OCI-LY7 (cell line): ENCODE data around the gene TAS2R41. TPM values are rescaled to one million over a fixed set of nuclear protein-coding genes. Genes with fewer than 3 reads are reported as not detected.

Experiments
- BruUV-seq: library from RNA; stranded (reverse); fragments of 400-500 nt; replicated peaks from 2 replicates; lab custom pipeline; 2021; lab: Mats Ljungman, UMichigan
- CTCF ChIA-PET: fragments of 300-600 bp; sonication (Branson Sonifier 250); formaldehyde crosslinking; loops from one replicate; lab custom pipeline; 2022; ENCODE audit warnings: antibody characterized with exemption; ENCODE audit not compliant: unreplicated experiment; lab: Charles Lee
- POLR2A ChIA-PET: fragments of 300-600 bp; sonication (Branson Sonifier 250); formaldehyde crosslinking; loops from one replicate; lab custom pipeline; 2022; ENCODE audit warnings: antibody characterized with exemption; lab: Charles Lee
- DNase-seq: peaks from one replicate; pipeline ENCODE4 v3.0.0-alpha.2; 2015; ENCODE audit warnings: low spot score
- H2AFZ ChIP-seq: fragments of 200-600 bp; sonication (generic), shearing (Covaris generic); 2 replicates; pipeline ENCODE4 v1.6.1; 2014; ENCODE audit warnings: mild to moderate bottlenecking, antibody characterized with exemption, low read length, moderate library complexity
- H3K27ac ChIP-seq: fragments of 200-600 bp; sonication (generic); 2 replicates; pipeline ENCODE4 v1.5.1; 2014; ENCODE audit warnings: mixed run types, low read depth, mild to moderate bottlenecking, moderate library complexity, low read length, inconsistent platforms; ENCODE audit not compliant: poor library complexity, severe bottlenecking
- H3K36me3 ChIP-seq: fragments of 200-600 bp; sonication (generic); 2 replicates; pipeline ENCODE4 v1.6.1; 2014; ENCODE audit warnings: mild to moderate bottlenecking, antibody characterized with exemption, low read length, moderate library complexity, mixed read lengths; ENCODE audit not compliant: insufficient read depth
- H3K4me1 ChIP-seq: fragments of 200-600 bp; sonication (generic); 2 replicates; pipeline ENCODE4 v1.5.1; 2014; ENCODE audit warnings: mild to moderate bottlenecking, low read length; ENCODE audit not compliant: insufficient read depth, poor library complexity, severe bottlenecking
- H3K4me2 ChIP-seq: fragments of 200-600 bp; sonication (generic); 2 replicates; pipeline ENCODE4 v1.6.1; 2014; ENCODE audit warnings: mild to moderate bottlenecking, low read length
- H3K4me3 ChIP-seq: fragments of 200-600 bp; sonication (generic); 2 replicates; pipeline ENCODE4 v1.5.1; 2014; ENCODE audit warnings: mild to moderate bottlenecking, low read depth, low read length; ENCODE audit not compliant: poor library complexity, severe bottlenecking
- H3K79me2 ChIP-seq: fragments of 200-600 bp; sonication (generic); 2 replicates; pipeline ENCODE4 v1.6.1; 2016; ENCODE audit warnings: low read depth, mild to moderate bottlenecking, low read length, moderate library complexity, mixed read lengths; ENCODE audit not compliant: insufficient read depth
- H3K9me2 ChIP-seq: fragments of 200-600 bp; sonication (generic); 2 replicates; pipeline ENCODE4 v1.6.1; 2016; ENCODE audit warnings: mild to moderate bottlenecking, low read length, mixed read lengths; ENCODE audit not compliant: insufficient read depth
- H3K9me3 ChIP-seq: fragments of 200-600 bp; sonication (generic); 2 replicates; pipeline ENCODE4 v1.6.1; 2014; ENCODE audit warnings: mild to moderate bottlenecking, mixed run types, low read length, mixed read lengths
- H4K20me1 ChIP-seq: fragments of 200-600 bp; sonication (generic); 2 replicates; pipeline ENCODE4 v1.6.1; 2014; ENCODE audit warnings: mild to moderate bottlenecking, antibody characterized with exemption, low read length, moderate library complexity, mixed read lengths; ENCODE audit not compliant: insufficient read depth
- EZH2phosphoT487 ChIP-seq: fragments of 200-600 bp; sonication (generic); IDR thresholded peaks from 2 replicates; pipeline ENCODE4 v1.6.1; 2018; ENCODE audit warnings: low read depth, borderline replicate concordance, mild to moderate bottlenecking, mixed run types, antibody characterized with exemption, low read length, moderate library complexity, mixed read lengths
- intact Hi-C: fragments of 100-400 bp; cut with micrococcal nuclease; formaldehyde crosslinking; loops from one replicate; pipeline ENCODE4 v1.10.0; 2022; ENCODE audit not compliant: unreplicated experiment
- total RNA-seq, 2 experiments: library from RNA; depleted of rRNA in 1 of 2; stranded (reverse); fragments of >200 nt in 1 of 2; shearing (Covaris generic) in 1 of 2; gene quantifications; 2 replicates each; pipeline ENCODE4 v1.2.3, GENCODE V29; 2014 to 2022
- TF ChIP-seq, protein P1 (sequence below): fragments of 200-600 bp; sonication (generic); conservative IDR thresholded peaks from 2 replicates; pipeline ENCODE4 v1.5.1; 2014; ENCODE audit warnings: mild to moderate bottlenecking, antibody characterized with exemption, low read length, moderate library complexity, mixed read lengths

The TAS2R41 gene
- total RNA-seq, 2 experiments from 2014 or later = not detected

DNA sequence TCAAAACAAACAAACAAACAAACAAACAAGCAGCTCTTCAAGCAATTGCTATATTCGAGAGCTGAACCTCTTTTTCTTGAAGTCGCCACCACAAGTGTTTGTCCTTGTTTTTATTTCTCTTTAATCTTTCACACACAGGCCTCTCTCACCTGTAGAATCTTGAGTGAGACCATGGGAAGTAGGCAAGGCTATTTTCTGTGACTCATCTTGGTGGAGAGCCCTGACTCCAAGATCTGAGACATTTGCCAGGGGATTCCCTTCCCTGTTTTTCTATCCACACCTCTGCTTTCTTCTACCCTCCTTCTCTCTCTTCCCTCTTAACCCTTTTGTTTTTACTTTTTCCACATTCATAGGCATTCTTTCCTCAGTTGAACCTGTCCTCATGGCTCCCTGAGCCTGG is 42.4 kb upstream of the TAS2R41 start:
- intact Hi-C loops = no loop called here
- no peak overlapping the region for H3K4me3 ChIP-seq
- no peak overlapping the region for H3K4me2 ChIP-seq
- DNase-seq = no peak
- H3K9me2 ChIP-seq = no peaks in the 10 kb centered on the region
- H4K20me1 ChIP-seq = no peaks in the 10 kb centered on the region
- H3K27ac ChIP-seq = no peak overlapping the region
- H2AFZ ChIP-seq = no peak overlapping the region
- H3K4me1 ChIP-seq = no peaks in the 10 kb centered on the region
- H3K9me3 ChIP-seq = no peaks in the 10 kb centered on the region
- POLR2A ChIA-PET = no interaction called here
- no peaks in the 10 kb centered on the region for H3K79me2 ChIP-seq
- TF ChIP-seq EZH2phosphoT487 = no peak
- TF ChIP-seq, protein P1, sequence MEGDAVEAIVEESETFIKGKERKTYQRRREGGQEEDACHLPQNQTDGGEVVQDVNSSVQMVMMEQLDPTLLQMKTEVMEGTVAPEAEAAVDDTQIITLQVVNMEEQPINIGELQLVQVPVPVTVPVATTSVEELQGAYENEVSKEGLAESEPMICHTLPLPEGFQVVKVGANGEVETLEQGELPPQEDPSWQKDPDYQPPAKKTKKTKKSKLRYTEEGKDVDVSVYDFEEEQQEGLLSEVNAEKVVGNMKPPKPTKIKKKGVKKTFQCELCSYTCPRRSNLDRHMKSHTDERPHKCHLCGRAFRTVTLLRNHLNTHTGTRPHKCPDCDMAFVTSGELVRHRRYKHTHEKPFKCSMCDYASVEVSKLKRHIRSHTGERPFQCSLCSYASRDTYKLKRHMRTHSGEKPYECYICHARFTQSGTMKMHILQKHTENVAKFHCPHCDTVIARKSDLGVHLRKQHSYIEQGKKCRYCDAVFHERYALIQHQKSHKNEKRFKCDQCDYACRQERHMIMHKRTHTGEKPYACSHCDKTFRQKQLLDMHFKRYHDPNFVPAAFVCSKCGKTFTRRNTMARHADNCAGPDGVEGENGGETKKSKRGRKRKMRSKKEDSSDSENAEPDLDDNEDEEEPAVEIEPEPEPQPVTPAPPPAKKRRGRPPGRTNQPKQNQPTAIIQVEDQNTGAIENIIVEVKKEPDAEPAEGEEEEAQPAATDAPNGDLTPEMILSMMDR = no peak
- H3K36me3 ChIP-seq = no peaks in the 10 kb centered on the region
- CTCF ChIA-PET = no interaction called here
- BruUV-seq = no TSS peak

DNA sequence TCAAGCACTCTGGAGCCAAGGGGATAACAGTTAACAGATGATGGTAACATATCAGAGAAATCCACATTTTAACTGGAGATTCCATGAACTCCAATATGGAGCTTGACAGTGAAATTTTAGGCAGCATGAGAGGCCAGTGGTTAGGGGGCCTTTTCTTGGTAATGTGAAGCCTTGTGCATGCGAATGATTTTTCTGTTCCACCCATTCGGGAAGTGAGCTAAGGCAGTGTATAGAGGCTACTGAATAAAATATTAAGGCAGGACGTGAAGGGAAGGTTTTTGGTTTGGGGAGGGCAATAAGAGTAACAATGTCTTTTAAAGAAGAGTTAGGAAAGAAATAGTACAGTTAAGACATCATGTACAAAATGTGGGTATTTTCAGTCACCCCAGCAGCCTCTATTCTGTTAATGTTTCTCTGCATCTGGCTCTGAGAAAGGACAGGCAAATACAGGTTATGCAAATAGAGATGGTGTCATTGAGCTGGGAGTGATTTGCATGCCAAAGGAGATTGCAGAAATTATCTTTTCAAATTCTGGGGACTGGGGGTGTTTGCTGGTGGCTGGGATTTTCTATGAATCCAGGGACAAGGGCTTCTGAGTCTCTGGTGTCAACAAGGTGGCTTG is 41.2 kb upstream of the TAS2R41 start:
- ChIA-PET CTCF (no interaction called here), POLR2A (interaction anchor here (0.5 kb wide), 1 partner anchor 110 kb away, joined by 3 read pairs; no protein-coding TSS in a partner anchor)
- intact Hi-C loops = no loop called here
- H3K36me3 ChIP-seq = no peaks in the 10 kb centered on the region
- no peaks in the 10 kb centered on the region for H4K20me1 ChIP-seq
- BruUV-seq = no TSS peak
- no peaks in the 10 kb centered on the region for H3K79me2 ChIP-seq
- H3K9me2 ChIP-seq = no peaks in the 10 kb centered on the region
- no peak overlapping the region for H3K4me3 ChIP-seq
- H3K4me2 ChIP-seq = no peak overlapping the region
- H3K4me1 ChIP-seq = no peaks in the 10 kb centered on the region
- DNase-seq = no peak
- H3K9me3 ChIP-seq = no peaks in the 10 kb centered on the region
- TF ChIP-seq EZH2phosphoT487 = no peak
- TF ChIP-seq, protein P1 = no peak
- H3K27ac ChIP-seq = no peak overlapping the region
- H2AFZ ChIP-seq = no peak overlapping the region

DNA sequence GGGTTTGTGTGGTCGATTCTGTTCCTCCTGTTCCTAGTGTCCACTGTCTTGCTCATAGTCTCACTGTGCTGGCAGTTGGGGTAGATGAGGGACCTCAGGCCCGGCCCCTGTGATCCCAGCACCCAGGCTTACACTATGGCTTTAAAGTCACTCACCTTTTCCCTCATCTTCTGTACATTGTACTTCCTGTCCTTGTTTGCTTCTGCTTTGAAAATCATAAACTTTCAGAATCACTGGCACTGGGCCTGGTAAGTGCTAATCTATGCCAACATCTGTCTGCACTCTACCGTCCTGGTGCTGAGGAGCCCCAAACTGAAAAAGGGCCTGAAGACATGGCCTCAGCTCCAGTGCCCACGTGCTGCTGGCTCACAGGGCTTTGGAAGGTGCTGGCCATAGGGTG is 40.1 kb upstream of the TAS2R41 start:
- H3K4me3 ChIP-seq = no peak overlapping the region
- TF ChIP-seq, protein P1 = no peak
- TF ChIP-seq EZH2phosphoT487 = no peak
- H3K4me2 ChIP-seq = no peak overlapping the region
- ChIA-PET POLR2A (no interaction called here), CTCF (no interaction called here)
- no peaks in the 10 kb centered on the region for H3K9me3 ChIP-seq
- intact Hi-C loops = no loop called here
- no peaks in the 10 kb centered on the region for H3K4me1 ChIP-seq
- no peaks in the 10 kb centered on the region for H3K79me2 ChIP-seq
- BruUV-seq = no TSS peak
- H2AFZ ChIP-seq = no peak overlapping the region
- DNase-seq = no peak
- no peak overlapping the region for H3K27ac ChIP-seq
- H3K36me3 ChIP-seq = no peaks in the 10 kb centered on the region
- H4K20me1 ChIP-seq = no peaks in the 10 kb centered on the region
- no peaks in the 10 kb centered on the region for H3K9me2 ChIP-seq
